Activated naive CD8-positive, alpha-beta T cell treated with anti-CD3 and anti-CD28 coated beads, Interleukin-2, amount 50 U/mL, for 24 hours (primary cell): ENCODE results near the gene KDM2B.
"Not testable (repeated sequence)": the region's sequence is repeated elsewhere in the genome, so short reads cannot be mapped to it uniquely, and the experiment has no call there.

Experiments
- ATAC-seq: fragments of 150-1000 bp; cut with Tn5 transposase; one replicate; pipeline ENCODE4 v1.10.0; 2021
- DNase-seq: peaks from one replicate; pipeline ENCODE4 v3.0.0; 2021
- H3K27ac Mint-ChIP-seq: one replicate; pipeline ENCODE4 v1.8.0; 2021; ENCODE audit warnings: mild to moderate bottlenecking, mixed read lengths
- H3K27me3 Mint-ChIP-seq: one replicate; pipeline ENCODE4 v1.8.0; 2021; ENCODE audit warnings: mixed read lengths
- H3K36me3 Mint-ChIP-seq: one replicate; pipeline ENCODE4 v1.8.0; 2021; ENCODE audit warnings: low read depth, mixed read lengths
- H3K4me1 Mint-ChIP-seq: one replicate; pipeline ENCODE4 v1.8.0; 2021; ENCODE audit warnings: mixed read lengths
- H3K4me3 Mint-ChIP-seq: one replicate; pipeline ENCODE4 v1.8.0; 2021; ENCODE audit warnings: mild to moderate bottlenecking, moderate library complexity, mixed read lengths
- H3K9me3 Mint-ChIP-seq: one replicate; pipeline ENCODE4 v1.8.0; 2021; ENCODE audit warnings: mixed read lengths

KDM2B gene

GRCh38 chr12:121602766-121603165 is 21.9 kb upstream of the KDM2B start:
- Mint-ChIP-seq H3K27me3 (no peaks in the 10 kb centered on the region), H3K4me3 (no peak overlapping the region), H3K36me3 (no peaks in the 10 kb centered on the region), H3K4me1 (no peaks in the 10 kb centered on the region), H3K9me3 (no peaks in the 10 kb centered on the region), H3K27ac (no peak overlapping the region)
- no peak for ATAC-seq
- no peak for DNase-seq

- no peak for ATAC-seq
- Mint-ChIP-seq H3K9me3 (no peaks in the 10 kb centered on the region), H3K27ac (no peak overlapping the region), H3K4me3 (no peak overlapping the region), H3K36me3 (no peaks in the 10 kb centered on the region), H3K4me1 (no peaks in the 10 kb centered on the region), H3K27me3 (no peaks in the 10 kb centered on the region)
- no peak for DNase-seq
These were observed 20.0 kb upstream of the KDM2B start for GRCh38 chr12:121600702-121601336.

GRCh38 chr12:121596526-121596925 is 15.7 kb upstream of the KDM2B start:
- Mint-ChIP-seq H3K36me3 (no peaks in the 10 kb centered on the region), H3K4me1 (peaks cover 13% of the 10 kb centered on the region), H3K9me3 (no peaks in the 10 kb centered on the region), H3K27me3 (no peaks in the 10 kb centered on the region), H3K4me3 (no peak overlapping the region), H3K27ac (no peak overlapping the region)
- no peak for ATAC-seq
- DNase-seq: no peak

GRCh38 chr12:121595520-121595919 is 14.7 kb upstream of the KDM2B start:
- DNase-seq (no peak), ATAC-seq (no peak)
- H3K27me3 Mint-ChIP-seq: no peaks in the 10 kb centered on the region
- peaks cover 23% of the 10 kb centered on the region for H3K4me1 Mint-ChIP-seq
- H3K9me3 Mint-ChIP-seq: no peaks in the 10 kb centered on the region
- no peaks in the 10 kb centered on the region for H3K36me3 Mint-ChIP-seq
- H3K27ac Mint-ChIP-seq: no peak overlapping the region
- H3K4me3 Mint-ChIP-seq: no peak overlapping the region

GRCh38 chr12:121592320-121592719 is 11.5 kb upstream of the KDM2B start:
- H3K9me3 Mint-ChIP-seq: no peaks in the 10 kb centered on the region
- no peak for ATAC-seq
- DNase-seq: no peak
- H3K36me3 Mint-ChIP-seq: no peaks in the 10 kb centered on the region
- no peak overlapping the region for H3K4me3 Mint-ChIP-seq
- H3K27ac Mint-ChIP-seq: peak overlapping the region; percentile 53
- peaks cover 34% of the 10 kb centered on the region for H3K4me1 Mint-ChIP-seq
- H3K27me3 Mint-ChIP-seq: peaks cover 2% of the 10 kb centered on the region

GRCh38 chr12:121590476-121591143 is 9.8 kb upstream of the KDM2B start:
- Mint-ChIP-seq H3K27ac (peak overlapping the region; percentile 96), H3K4me3 (peak overlapping the region; percentile 79), H3K36me3 (no peaks in the 10 kb centered on the region), H3K4me1 (peaks cover 34% of the 10 kb centered on the region), H3K9me3 (no peaks in the 10 kb centered on the region), H3K27me3 (peaks cover 2% of the 10 kb centered on the region)
- ATAC-seq: peak; percentile 98
- peak; percentile 71 for DNase-seq

DNA sequence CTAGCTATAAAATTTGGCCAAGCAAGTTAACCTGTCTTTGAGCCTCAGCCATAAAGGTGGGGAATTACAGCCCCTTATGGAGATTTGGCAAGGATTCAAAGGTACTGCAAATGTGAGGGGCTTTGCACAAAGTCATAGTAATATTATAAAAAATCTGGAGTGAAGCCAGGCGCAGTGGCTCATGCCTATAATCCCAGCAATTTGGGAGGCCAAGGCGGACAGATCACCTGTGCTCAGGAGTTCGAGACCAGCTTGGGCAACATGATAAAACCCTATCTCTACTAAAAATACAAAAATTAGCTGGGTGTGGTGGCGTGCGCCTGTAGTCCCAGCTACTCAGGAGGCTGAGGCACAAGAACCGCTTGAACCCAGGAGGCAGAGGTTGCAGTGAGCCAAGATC is 4.1 kb upstream of the KDM2B start:
- H3K9me3 Mint-ChIP-seq, H3K27me3 Mint-ChIP-seq, ATAC-seq, H3K36me3 Mint-ChIP-seq, DNase-seq, H3K4me3 Mint-ChIP-seq, H3K27ac Mint-ChIP-seq: not testable (repeated sequence)
- peaks cover 27% of the 10 kb centered on the region for H3K4me1 Mint-ChIP-seq

DNA sequence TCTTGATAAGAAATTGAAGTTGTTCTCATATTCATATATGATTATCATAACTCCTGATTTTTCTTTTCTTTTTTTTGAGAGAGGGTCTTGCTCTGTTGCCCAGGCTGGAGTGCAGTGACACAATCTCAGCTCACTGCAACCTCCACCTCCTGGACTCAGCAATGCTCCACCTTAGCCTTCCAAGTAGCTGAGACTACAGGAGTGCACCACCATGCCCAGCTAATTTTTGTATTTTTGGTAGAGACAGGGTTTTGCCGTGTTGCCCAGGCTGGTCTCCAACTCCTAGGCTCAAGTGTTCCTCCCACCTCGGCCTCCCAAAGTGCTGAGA is 2.5 kb upstream of the KDM2B start:
- H3K4me1 Mint-ChIP-seq: peaks cover 27% of the 10 kb centered on the region
- H3K9me3 Mint-ChIP-seq, DNase-seq, H3K27me3 Mint-ChIP-seq, H3K4me3 Mint-ChIP-seq, ATAC-seq, H3K36me3 Mint-ChIP-seq, H3K27ac Mint-ChIP-seq: not testable (repeated sequence)

DNA sequence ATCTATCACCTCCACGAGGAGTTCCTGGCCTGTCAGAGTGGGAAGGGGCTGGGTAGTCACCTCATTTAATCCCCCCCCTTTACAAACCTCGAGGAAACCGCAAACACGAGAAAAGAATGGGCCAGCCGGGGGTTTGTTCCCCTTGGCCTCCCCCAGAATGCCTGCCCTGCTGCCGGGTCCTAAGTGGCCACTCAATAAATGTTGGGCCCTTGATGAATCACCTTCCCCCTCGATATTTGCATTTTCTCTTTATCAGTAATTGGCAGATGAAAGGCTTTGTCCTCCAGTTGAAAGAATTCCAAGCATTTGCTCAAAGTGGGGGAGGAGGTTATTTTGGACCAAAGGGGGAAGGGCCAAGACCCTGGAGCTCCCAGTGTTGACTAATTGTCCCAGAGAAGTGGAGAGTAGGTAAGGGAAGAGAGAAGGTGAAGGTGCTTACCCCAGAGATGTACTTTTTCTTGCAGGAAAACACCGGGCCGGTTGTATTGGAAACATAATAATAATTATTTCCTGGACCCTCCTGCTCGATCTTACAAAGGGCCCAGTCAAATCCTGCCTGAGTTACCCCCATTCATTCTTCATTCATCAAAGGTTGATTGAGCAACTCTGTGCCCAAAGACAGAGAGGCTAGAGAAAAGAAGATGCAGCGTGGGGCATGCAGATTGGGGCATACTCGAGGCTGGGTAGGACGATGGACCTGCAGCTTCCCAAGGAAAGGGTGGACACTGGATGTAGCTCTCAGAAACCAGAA is 1.9 kb upstream of the KDM2B start:
- H3K4me3 Mint-ChIP-seq: peak overlapping the region; percentile 86
- peaks cover 27% of the 10 kb centered on the region for H3K4me1 Mint-ChIP-seq
- no peak for ATAC-seq
- DNase-seq: no peak
- H3K36me3 Mint-ChIP-seq: no peaks in the 10 kb centered on the region
- no peaks in the 10 kb centered on the region for H3K9me3 Mint-ChIP-seq
- H3K27ac Mint-ChIP-seq: no peak overlapping the region
- H3K27me3 Mint-ChIP-seq: no peaks in the 10 kb centered on the region

DNA sequence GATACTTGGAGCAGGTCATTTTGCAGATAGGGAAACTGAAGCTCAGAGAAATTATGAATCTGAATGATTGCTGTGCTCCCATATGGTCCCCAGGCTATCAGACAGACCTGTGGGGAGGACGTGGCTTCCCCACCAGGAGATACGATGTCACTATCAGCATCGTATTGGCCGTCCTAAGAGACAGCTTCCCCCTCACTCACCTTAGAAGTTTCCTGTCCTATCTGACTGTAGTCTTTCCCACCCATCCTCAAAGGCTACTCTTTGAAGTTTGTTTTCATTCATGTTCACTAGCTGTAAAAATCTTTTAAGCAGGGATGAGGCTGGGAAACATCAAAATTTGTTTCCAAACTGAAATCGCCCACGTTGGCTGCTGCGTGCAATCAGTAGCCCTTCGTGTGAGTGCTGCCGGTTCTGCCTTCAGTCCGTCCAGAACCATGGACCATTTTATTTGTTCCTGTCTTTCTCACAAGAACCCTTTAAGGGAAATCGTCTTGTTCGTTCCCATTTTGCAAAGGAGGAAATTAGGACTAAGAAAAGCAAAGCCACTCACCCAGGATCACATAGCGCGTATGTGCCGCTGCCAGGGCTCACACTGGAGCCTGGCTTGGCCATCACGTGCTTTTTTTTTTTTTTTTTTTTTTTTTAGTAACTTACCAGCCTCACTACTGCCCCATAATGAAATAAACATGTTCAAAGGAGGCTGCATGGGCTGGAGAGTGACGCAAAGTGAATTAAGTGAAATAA is 1.0 kb upstream of the KDM2B start:
- no peaks in the 10 kb centered on the region for H3K27me3 Mint-ChIP-seq
- DNase-seq (no peak), ATAC-seq (no peak)
- no peaks in the 10 kb centered on the region for H3K9me3 Mint-ChIP-seq
- H3K4me1 Mint-ChIP-seq: peaks cover 31% of the 10 kb centered on the region
- peak overlapping the region; percentile 48 for H3K27ac Mint-ChIP-seq
- H3K36me3 Mint-ChIP-seq: no peaks in the 10 kb centered on the region
- peak overlapping the region; percentile 86 for H3K4me3 Mint-ChIP-seq

- Mint-ChIP-seq H3K27me3 (no peaks in the 10 kb centered on the region), H3K9me3 (no peaks in the 10 kb centered on the region), H3K4me1 (peaks cover 31% of the 10 kb centered on the region), H3K4me3 (peak overlapping the region; percentile 86), H3K27ac (peak overlapping the region; percentile 89), H3K36me3 (no peaks in the 10 kb centered on the region)
- DNase-seq (peak; percentile 76), ATAC-seq (peak; percentile 61)
These were observed 598 bp downstream of the KDM2B start for GRCh38 chr12:121579981-121580868.

GRCh38 chr12:121579190-121579791 is 1.5 kb downstream of the KDM2B start:
- H3K9me3 Mint-ChIP-seq: no peaks in the 10 kb centered on the region
- no peak overlapping the region for H3K27ac Mint-ChIP-seq
- peaks cover 31% of the 10 kb centered on the region for H3K4me1 Mint-ChIP-seq
- no peaks in the 10 kb centered on the region for H3K27me3 Mint-ChIP-seq
- H3K36me3 Mint-ChIP-seq: no peaks in the 10 kb centered on the region
- ATAC-seq (peak; percentile 8), DNase-seq (peak; percentile 51)
- peak overlapping the region; percentile 86 for H3K4me3 Mint-ChIP-seq

DNA sequence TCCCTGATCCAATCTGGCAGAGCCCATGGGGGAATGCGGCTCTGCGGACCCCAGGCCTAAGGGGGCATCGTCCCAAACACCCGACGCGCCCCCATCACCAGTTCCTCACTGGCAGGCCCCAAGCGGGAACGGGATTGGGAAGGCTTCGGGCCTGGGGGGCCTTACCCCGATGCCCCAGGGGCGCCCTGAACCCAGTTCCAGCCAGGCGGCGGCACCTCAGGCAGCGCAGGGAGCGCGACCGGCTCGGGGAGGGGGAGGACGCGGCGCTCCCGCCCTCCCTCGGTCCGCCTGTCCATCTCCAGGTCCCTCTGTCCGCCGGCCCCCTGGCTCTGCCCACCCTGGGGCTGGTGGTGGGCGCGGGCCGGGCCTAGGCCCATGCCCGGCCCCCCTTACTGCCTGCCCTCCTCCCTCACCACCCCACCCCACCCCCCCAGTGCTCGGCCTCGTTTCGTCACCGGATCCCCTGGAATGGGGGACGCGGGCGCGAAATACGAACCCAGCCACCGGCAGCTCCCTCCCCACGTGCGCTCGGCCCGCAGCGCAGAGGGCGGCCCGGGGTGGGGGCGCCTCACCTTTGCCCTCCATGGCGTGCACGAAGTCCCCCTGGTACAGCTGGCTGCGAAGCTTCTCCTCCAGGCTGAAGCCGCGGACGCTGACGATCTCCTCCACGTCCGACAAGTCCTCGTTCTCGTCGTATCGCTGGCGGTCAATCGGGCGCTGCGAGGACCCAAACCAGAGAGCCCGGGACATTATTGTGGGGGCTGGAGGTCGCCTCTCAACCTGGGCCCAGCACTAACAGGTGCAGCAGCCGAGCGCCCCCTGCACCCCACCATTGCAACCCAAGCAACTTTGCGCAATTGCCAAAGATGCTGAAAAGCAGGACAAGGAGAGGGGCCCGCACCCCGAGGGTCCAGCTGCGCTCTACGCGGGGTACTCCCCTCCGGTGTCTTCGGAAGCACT is 2.3 kb downstream of the KDM2B start:
- no peaks in the 10 kb centered on the region for H3K9me3 Mint-ChIP-seq
- ATAC-seq (no peak), DNase-seq (peak; percentile 33)
- no peaks in the 10 kb centered on the region for H3K27me3 Mint-ChIP-seq
- peaks cover 31% of the 10 kb centered on the region for H3K4me1 Mint-ChIP-seq
- peak overlapping the region; percentile 74 for H3K4me3 Mint-ChIP-seq
- peaks cover 3% of the 10 kb centered on the region for H3K36me3 Mint-ChIP-seq
- H3K27ac Mint-ChIP-seq: peak overlapping the region; percentile 42
